Middle frontal gyrus (tissue), 1 donor: ENCODE measurements around the gene GBE1.
"Not testable (repeated sequence)": the region's sequence is repeated elsewhere in the genome, so short reads cannot be mapped to it uniquely, and the experiment has no call there.

Experiments used
- DNase-seq: peaks from one replicate; pipeline ENCODE4 v3.0.0-alpha.2; 2015; ENCODE audit warnings: low spot score; ENCODE audit errors: extremely low spot score

GBE1 gene

GRCh38 chr3:81753416-81754027, 7.9 kb downstream of the GBE1 start:
- DNase-seq = no peak

- no peak for DNase-seq
These were observed 8.8 kb downstream of the GBE1 start for GRCh38 chr3:81752604-81753003.

- no peak for DNase-seq
These were observed 12.2 kb downstream of the GBE1 start for GRCh38 chr3:81749265-81749664.

- not testable (repeated sequence) for DNase-seq
These were observed 14.2 kb downstream of the GBE1 start for GRCh38 chr3:81747280-81747679.

GRCh38 chr3:81744366-81744765, 17.1 kb downstream of the GBE1 start:
- DNase-seq = no peak

- no peak for DNase-seq
These were observed 18.1 kb downstream of the GBE1 start for GRCh38 chr3:81743096-81744025.

- no peak for DNase-seq
These were observed 18.9 kb downstream of the GBE1 start for GRCh38 chr3:81742581-81742980.

- no peak for DNase-seq
These were observed 20.2 kb downstream of the GBE1 start for GRCh38 chr3:81741216-81741615.

- DNase-seq = no peak
These were observed 20.7 kb downstream of the GBE1 start for GRCh38 chr3:81740731-81741130.

GRCh38 chr3:81735334-81735733, 26.1 kb downstream of the GBE1 start:
- no peak for DNase-seq

GRCh38 chr3:81734742-81735141, 26.7 kb downstream of the GBE1 start:
- no peak for DNase-seq

- DNase-seq = no peak
These were observed 28.8 kb downstream of the GBE1 start for GRCh38 chr3:81732642-81733041.

GRCh38 chr3:81728766-81729544, 32.5 kb downstream of the GBE1 start:
- DNase-seq = no peak

GRCh38 chr3:81726735-81727134, 34.7 kb downstream of the GBE1 start:
- no peak for DNase-seq

- no peak for DNase-seq
These were observed 35.3 kb downstream of the GBE1 start for GRCh38 chr3:81726132-81726531.

- peak; percentile 28 for DNase-seq
These were observed 37.6 kb downstream of the GBE1 start for GRCh38 chr3:81723732-81724313.

GRCh38 chr3:81718311-81718710, 43.1 kb downstream of the GBE1 start:
- no peak for DNase-seq

GRCh38 chr3:81716870-81717509, 44.5 kb downstream of the GBE1 start:
- no peak for DNase-seq

GRCh38 chr3:81713031-81713430, 48.4 kb downstream of the GBE1 start:
- DNase-seq = no peak

- DNase-seq = no peak
These were observed 51.8 kb downstream of the GBE1 start for GRCh38 chr3:81709606-81710005.

GRCh38 chr3:81707996-81708395, 53.4 kb downstream of the GBE1 start:
- no peak for DNase-seq
